Activated T-helper 17 cell treated with anti-CD3 and anti-CD28 coated beads, Interleukin-2, amount 50 U/mL, for 72 hours (primary cell): ENCODE measurements around the gene TPM2. TPM values are rescaled to one million over a fixed set of nuclear protein-coding genes. Genes with fewer than 3 reads are reported as not detected.

Source experiments
- ATAC-seq: fragments of 150-1000 bp; cut with Tn5 transposase; replicated peaks from 2 replicates; pipeline ENCODE4 v1.10.0; 2021; ENCODE audit warnings: mild to moderate bottlenecking, moderate library complexity
- H3K27ac Mint-ChIP-seq: one replicate; pipeline ENCODE4 v1.8.0; 2022; ENCODE audit warnings: mixed read lengths
- H3K27me3 Mint-ChIP-seq: one replicate; pipeline ENCODE4 v1.8.0; 2022; ENCODE audit warnings: mixed read lengths
- H3K36me3 Mint-ChIP-seq: one replicate; pipeline ENCODE4 v1.8.0; 2022; ENCODE audit warnings: low read depth, mild to moderate bottlenecking, mixed read lengths
- H3K4me1 Mint-ChIP-seq: one replicate; pipeline ENCODE4 v1.8.0; 2022; ENCODE audit warnings: mixed read lengths
- H3K4me3 Mint-ChIP-seq: one replicate; pipeline ENCODE4 v1.8.0; 2022; ENCODE audit warnings: mild to moderate bottlenecking, mixed read lengths
- H3K9me3 Mint-ChIP-seq: one replicate; pipeline ENCODE4 v1.8.0; 2022; ENCODE audit warnings: mixed read lengths
- total RNA-seq, 2 donors: library from RNA; stranded (reverse); gene quantifications; one replicate each; pipeline ENCODE4 v1.2.3, GENCODE V29; 2022

Gene TPM2
- total RNA-seq, 2 donors from 2014 or later: 4.1 to 6.2 TPM

DNA sequence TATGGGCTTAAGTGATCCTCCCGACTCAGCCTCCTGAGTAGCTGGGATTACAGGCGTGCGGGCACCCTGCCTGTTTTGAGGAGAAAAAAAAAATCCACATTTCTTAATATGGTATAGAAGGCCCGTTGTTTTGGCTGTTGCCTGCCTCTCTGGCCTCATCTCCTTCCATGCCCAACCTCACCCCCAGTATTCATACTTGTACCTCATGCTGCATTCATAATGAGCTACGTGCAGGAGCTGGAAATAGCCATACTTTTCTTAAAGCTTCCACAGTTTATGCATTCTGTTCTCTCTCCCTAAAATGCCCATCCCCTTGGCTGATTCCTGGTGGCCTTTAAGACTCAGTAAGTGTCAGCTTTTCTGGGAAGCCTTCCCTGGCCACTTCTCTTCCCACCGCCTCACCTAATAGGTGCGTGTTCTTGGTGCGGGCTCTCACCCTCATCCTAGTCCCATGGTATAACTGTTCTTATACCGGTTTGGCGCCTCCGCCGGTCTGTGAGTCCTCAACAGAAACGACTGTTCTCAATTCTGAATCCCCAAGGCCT, 2.1 kb upstream of the TPM2 start:
- Mint-ChIP-seq H3K4me1 (peaks cover 15% of the 10 kb centered on the region), H3K27me3 (no peaks in the 10 kb centered on the region), H3K27ac (peak overlapping the region; percentile 68), H3K36me3 (no peaks in the 10 kb centered on the region), H3K4me3 (peak overlapping the region; percentile 73), H3K9me3 (no peaks in the 10 kb centered on the region)
- no peak for ATAC-seq

GRCh38 chr9:35691334-35691650, 1.6 kb upstream of the TPM2 start:
- no peaks in the 10 kb centered on the region for H3K27me3 Mint-ChIP-seq
- ATAC-seq: no peak
- H3K4me3 Mint-ChIP-seq: peak overlapping the region; percentile 73
- peaks cover 15% of the 10 kb centered on the region for H3K4me1 Mint-ChIP-seq
- peak overlapping the region; percentile 68 for H3K27ac Mint-ChIP-seq
- H3K36me3 Mint-ChIP-seq: no peaks in the 10 kb centered on the region
- H3K9me3 Mint-ChIP-seq: no peaks in the 10 kb centered on the region

DNA sequence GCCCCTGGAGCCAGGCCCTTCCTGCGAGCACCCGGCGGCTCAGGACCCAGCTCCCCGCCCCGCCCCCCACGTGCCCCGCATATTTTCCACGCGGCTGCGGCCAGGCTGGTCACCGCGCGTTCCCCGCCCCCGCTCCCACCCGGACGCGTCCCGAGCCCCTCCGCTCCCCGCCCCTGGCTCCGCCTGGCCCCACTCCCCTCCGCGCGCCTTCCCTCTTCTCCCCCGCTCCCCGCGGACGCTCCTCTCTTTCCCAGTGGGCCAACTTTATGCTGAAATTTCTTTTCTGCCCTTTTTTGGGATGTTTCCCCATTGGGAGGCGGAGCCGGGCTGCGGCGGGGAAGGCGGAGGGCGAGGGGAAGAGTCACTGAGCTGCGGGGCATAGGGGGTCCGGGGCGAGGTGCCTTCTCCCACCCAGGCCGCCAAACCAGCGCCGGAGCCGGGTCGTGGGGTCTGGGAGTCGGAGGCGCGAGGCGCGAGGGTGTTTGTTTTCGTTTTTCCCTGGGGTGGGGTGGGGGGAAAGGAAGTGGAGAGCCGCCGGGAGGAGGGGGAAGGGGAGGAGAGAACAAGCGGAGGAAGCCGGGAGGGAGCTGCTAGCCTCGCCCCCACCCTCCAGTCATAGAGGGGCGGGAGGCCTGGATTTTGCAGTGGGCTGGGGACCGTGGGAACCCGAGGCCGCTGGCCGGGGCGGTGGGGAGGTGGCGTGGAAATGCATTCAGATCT, 1.0 kb upstream of the TPM2 start:
- Mint-ChIP-seq H3K36me3 (no peaks in the 10 kb centered on the region), H3K27me3 (no peaks in the 10 kb centered on the region), H3K4me1 (peaks cover 15% of the 10 kb centered on the region), H3K27ac (peak overlapping the region; percentile 68), H3K4me3 (peak overlapping the region; percentile 73), H3K9me3 (no peaks in the 10 kb centered on the region)
- ATAC-seq: peak; percentile 13

DNA sequence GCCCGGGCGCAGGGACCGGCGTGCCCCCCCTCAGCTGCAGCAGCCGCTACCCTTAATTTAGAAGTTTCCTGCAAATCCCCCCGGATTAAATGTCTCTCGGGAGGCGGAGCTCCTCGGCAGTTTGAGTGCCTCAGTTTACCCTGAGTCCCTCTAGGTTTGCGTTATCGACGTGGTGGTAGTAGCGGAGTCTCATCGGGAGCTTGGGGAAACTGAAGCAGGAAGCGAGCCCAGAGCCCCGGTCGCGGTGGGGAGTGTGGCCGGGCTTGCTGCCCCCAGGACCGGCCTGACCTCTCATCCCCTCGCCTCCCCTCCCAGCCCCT, 529 bp upstream of the TPM2 start:
- Mint-ChIP-seq H3K4me1 (peaks cover 15% of the 10 kb centered on the region), H3K9me3 (no peaks in the 10 kb centered on the region), H3K27ac (no peak overlapping the region), H3K27me3 (no peaks in the 10 kb centered on the region), H3K4me3 (peak overlapping the region; percentile 73), H3K36me3 (no peaks in the 10 kb centered on the region)
- ATAC-seq: peak; percentile 12

DNA sequence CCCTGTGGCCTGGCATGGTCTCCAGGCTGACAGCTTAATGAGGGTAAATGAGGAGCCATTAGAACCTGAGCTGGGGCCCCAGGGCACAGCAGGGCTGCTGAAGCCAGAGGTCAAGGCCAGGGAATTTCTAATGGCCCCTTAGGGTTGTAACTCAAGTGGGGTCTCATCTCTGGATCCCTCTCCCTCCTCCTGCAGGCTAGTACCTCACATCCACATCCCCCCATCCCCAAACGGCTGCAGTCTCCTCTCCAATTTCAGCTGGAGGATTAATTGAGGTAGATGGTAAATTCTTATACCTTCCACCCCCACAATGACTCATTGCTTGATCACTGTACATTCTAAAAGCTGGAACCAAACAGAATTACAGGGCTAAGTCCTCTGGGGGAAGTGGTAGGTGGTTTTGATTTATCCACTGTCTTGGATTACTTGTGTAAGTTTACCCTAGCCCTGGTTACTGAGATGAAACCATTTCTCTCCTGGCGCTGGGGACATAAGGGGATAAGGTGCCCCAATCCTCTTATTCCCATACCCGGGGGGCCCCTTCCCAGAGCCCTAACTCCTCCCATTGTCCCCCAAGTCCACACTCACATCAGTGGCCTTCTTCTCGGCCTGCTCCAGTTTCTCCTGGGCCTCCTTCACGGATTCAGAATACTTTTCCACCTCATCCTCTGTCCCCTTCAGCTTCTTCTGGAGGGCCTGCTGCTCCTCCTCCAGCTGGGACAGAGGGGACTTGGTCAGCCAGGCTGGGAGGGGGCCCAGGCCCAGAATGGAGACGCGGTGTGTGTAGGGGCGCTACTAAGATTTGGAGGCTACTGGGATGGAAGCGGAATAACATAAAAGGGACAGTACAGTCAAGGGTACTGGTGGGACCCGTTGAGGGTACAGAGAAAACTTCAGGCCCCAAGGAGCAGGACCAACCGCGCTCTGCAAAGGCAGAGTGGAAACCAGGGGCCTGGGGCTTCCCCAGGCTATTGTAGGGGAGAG, 875 bp downstream of the TPM2 start:
- H3K27ac Mint-ChIP-seq: peak overlapping the region; percentile 80
- H3K9me3 Mint-ChIP-seq: no peaks in the 10 kb centered on the region

DNA sequence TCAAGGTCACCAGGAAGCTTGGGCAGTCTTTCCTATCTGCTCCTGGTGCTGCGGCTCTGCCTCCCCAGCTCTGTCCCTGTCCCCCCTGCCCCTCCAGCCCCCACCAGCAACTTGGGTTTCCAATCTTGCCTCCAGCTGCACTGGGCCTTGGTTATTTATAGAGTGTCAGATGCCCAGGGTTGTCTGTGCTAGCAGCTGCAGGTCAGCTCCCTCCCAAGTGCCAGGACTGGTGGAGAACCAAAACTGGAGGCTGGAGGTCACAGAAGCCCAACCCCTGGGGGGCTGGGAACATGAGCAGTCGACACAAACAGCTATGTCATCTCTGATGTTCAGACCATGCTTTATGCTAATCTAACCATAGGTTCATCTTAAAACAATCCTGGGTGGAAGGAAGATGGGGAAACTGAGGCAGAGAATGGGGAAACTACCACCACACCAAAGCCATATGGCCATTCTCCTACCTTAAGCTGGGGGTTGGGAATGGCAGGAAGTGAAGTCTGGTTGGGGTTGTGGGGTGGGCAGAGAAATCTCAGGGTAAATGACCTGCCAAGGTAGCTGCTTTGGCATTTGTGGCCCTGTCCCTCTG, 1.7 kb downstream of the TPM2 start:
- Mint-ChIP-seq H3K4me3 (peak overlapping the region; percentile 67), H3K4me1 (peaks cover 15% of the 10 kb centered on the region), H3K9me3 (no peaks in the 10 kb centered on the region), H3K27me3 (no peaks in the 10 kb centered on the region), H3K36me3 (no peaks in the 10 kb centered on the region), H3K27ac (peak overlapping the region; percentile 80)
- ATAC-seq: no peak

More for the DNA sequence above, 875 bp downstream of the TPM2 start:
- Mint-ChIP-seq H3K27me3 (no peaks in the 10 kb centered on the region), H3K36me3 (no peaks in the 10 kb centered on the region), H3K4me3 (peak overlapping the region; percentile 67), H3K4me1 (peaks cover 15% of the 10 kb centered on the region)
- ATAC-seq: peak; percentile 92

- H3K4me1 Mint-ChIP-seq: peaks cover 15% of the 10 kb centered on the region
- ATAC-seq: no peak
- no peaks in the 10 kb centered on the region for H3K9me3 Mint-ChIP-seq
- H3K4me3 Mint-ChIP-seq: no peak overlapping the region
- H3K36me3 Mint-ChIP-seq: no peaks in the 10 kb centered on the region
- H3K27ac Mint-ChIP-seq: no peak overlapping the region
- no peaks in the 10 kb centered on the region for H3K27me3 Mint-ChIP-seq
Observed at GRCh38 chr9:35687306-35687705, 2.4 kb downstream of the TPM2 start.

DNA sequence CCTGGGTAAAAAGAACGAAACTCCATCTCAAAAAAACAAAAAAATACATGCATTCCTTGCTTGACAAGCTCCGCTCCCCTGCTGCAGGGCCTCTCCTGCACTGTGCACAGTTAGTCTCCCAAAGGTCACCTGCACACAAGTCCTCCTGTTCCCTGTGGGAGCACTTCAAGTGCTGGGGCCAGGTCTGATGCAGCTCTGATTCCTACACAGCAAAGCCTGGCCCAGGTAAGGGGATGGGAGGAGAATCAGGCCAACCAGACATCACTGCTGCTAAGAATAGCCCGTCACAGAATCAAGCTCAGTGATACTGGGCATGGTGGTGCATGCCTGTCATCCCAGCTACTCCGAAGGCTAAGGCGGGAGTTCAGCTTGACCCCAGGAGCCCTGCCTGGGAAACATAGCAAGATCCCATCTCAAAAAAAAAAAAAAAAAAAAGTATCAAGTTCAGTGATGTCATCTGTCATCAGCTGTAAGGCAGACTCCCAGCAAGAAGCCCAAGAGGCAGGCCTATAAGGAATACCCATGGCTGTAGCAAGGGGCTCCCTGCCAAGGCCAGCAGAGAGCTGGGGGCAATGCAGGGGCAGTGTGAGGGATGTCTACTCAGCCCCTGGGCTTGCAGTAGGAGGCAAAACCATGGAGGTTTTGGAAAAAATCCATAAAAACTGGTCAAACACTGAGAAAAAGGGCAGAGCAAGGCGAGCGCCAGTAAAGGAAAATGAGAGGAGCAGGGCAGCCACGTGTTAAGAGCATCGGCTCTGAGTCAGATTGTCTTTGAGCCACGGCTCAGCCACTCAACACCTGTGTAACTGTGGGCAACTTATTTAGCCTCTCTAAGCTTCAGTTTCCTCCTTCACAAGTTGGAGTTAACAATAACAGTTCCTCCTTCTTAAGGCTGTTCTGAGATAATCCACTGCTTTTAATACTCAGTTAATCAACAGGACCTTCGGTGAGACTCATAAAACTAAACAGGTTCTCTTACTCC, 3.2 kb downstream of the TPM2 start:
- no peak overlapping the region for H3K27ac Mint-ChIP-seq
- H3K9me3 Mint-ChIP-seq: no peaks in the 10 kb centered on the region
- ATAC-seq: no peak
- H3K27me3 Mint-ChIP-seq: no peaks in the 10 kb centered on the region
- H3K4me1 Mint-ChIP-seq: peaks cover 15% of the 10 kb centered on the region
- H3K4me3 Mint-ChIP-seq: no peak overlapping the region
- no peaks in the 10 kb centered on the region for H3K36me3 Mint-ChIP-seq

DNA sequence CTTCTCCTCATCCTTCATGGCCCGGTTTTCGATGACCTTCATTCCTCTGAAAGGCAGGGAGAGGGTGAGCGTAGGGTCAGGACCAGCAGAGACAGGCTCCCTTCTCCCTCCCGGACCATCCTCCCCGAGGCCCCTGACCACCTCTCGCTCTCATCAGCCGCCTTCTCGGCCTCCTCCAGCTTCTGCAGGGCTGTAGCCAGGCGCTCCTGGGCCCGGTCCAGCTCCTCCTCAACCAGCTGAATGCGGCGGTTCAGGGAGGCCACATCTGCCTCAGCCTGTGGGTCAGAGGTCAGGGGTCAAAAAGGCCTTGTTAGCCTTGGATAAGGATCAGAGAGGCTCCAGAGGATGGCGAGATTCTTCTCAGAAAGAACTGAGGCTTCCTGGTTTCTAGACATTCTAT, 4.2 kb downstream of the TPM2 start:
- no peaks in the 10 kb centered on the region for H3K27me3 Mint-ChIP-seq
- H3K9me3 Mint-ChIP-seq: no peaks in the 10 kb centered on the region
- peaks cover 15% of the 10 kb centered on the region for H3K4me1 Mint-ChIP-seq
- H3K36me3 Mint-ChIP-seq: no peaks in the 10 kb centered on the region
- ATAC-seq: no peak
- H3K27ac Mint-ChIP-seq: no peak overlapping the region
- H3K4me3 Mint-ChIP-seq: no peak overlapping the region

DNA sequence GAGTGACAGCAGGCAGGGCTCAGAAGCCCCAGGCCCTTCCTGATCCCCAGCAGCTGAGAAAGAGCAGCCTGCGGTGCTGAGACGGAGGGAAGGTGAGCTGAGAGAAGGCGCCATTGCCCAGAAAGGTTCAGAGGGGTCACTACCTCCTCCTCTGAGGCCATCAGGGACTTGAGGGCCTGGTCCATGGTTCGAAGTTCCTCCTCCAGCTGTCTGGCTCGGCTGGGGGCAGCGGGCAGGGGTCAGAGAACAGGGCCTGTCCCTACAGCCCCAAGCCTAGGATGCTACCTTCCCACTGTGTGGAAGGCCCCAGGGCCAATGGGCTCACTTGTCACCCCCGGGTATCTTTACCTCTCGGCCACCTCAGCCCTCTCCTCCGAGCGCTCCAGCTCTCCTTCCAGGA, 4.8 kb downstream of the TPM2 start:
- Mint-ChIP-seq H3K27ac (no peak overlapping the region), H3K9me3 (no peaks in the 10 kb centered on the region), H3K4me1 (peaks cover 15% of the 10 kb centered on the region), H3K36me3 (no peaks in the 10 kb centered on the region), H3K4me3 (no peak overlapping the region), H3K27me3 (no peaks in the 10 kb centered on the region)
- no peak for ATAC-seq

DNA sequence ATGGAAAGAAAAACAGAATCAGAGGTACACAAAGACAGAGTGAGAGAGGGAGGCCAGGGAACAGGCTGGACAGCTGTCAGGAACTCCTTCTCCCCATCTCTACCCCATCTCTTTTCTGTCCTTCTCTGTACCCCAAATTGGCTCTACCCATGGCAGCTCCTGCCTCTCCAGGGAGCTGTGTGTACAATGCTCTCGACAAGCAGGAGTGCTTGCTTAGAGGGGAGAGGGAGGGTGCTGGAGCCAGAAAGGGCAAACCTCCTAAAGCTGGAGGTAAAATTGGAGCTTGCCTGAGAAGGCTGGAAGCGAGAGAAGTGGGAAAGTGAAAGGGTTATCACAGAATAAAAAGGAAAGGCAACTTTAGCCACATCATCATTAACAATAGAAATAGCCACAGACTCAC, 6.4 kb downstream of the TPM2 start:
- Mint-ChIP-seq H3K36me3 (no peaks in the 10 kb centered on the region), H3K27me3 (no peaks in the 10 kb centered on the region), H3K27ac (peak overlapping the region; percentile 20), H3K4me1 (peaks cover 5% of the 10 kb centered on the region), H3K4me3 (no peak overlapping the region), H3K9me3 (no peaks in the 10 kb centered on the region)
- ATAC-seq: no peak

GRCh38 chr9:35682520-35683315, 7.0 kb downstream of the TPM2 start:
- ATAC-seq: no peak
- Mint-ChIP-seq H3K4me1 (peaks cover 4% of the 10 kb centered on the region), H3K27me3 (no peaks in the 10 kb centered on the region), H3K27ac (peak overlapping the region; percentile 20), H3K36me3 (no peaks in the 10 kb centered on the region), H3K4me3 (no peak overlapping the region), H3K9me3 (no peaks in the 10 kb centered on the region)

DNA sequence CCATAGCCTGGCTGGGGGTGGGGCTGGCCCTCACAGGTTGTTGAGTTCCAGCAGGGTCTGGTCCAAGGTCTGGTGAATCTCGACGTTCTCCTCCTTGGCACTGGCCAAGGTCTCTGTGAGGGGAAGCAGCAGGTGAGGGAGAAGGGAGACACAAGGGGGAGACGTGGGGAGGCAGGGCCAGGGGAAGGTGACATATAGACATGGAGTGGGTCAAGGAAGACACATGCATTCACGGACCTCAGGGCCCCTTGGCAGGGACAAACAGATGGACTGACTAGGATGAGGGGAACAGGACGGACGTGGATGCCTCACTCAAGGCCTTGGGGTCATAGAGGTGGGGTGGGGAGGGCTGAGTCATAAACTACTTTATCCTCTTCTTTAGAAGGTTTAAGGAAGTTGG, 7.7 kb downstream of the TPM2 start:
- Mint-ChIP-seq H3K27me3 (no peaks in the 10 kb centered on the region), H3K27ac (peak overlapping the region; percentile 34), H3K36me3 (no peaks in the 10 kb centered on the region), H3K4me1 (no peaks in the 10 kb centered on the region), H3K9me3 (no peaks in the 10 kb centered on the region), H3K4me3 (no peak overlapping the region)
- ATAC-seq: no peak
